ENCODE results near the gene GPSM1. TPM values are rescaled to one million over a fixed set of nuclear protein-coding genes. Genes with fewer than 3 reads are reported as not detected.

Gene GPSM1
- total RNA-seq, 1 experiment from 2014 or later, result 26.9 TPM

- Histone ChIP-seq H3K36me3 (ENCODE audit: low read depth, low read length) (no peaks in the 10 kb centered on the region), H4K20me1 (ENCODE audit: low read length) (no peaks in the 10 kb centered on the region), H3F3A (ENCODE audit: low read length, unreplicated experiment) (no peaks in the 10 kb centered on the region), H3K27me3 (ENCODE audit: low read length) (no peaks in the 10 kb centered on the region), H3K4me1 (ENCODE audit: insufficient read depth, low read length) (peaks cover 9% of the 10 kb centered on the region; the same call in 1 of the 2 replicates), H3K79me2 (ENCODE audit: low read length) (no peaks in the 10 kb centered on the region), H2AFZ (ENCODE audit: low read length) (no peak overlapping the region), H3K4me2 (ENCODE audit: low read length) (no peak overlapping the region), H3K27ac (ENCODE audit: low read length) (no peak overlapping the region), H3K9me2 (replicated peaks; ENCODE audit: low read length) (no peaks in the 10 kb centered on the region), H3K9ac (ENCODE audit: low read length) (no peak overlapping the region), H3K4me3 (ENCODE audit: low read length) (no peak overlapping the region), H3K9me3 (ENCODE audit: low read length) (no peaks in the 10 kb centered on the region)
- no TSS peak for BruUV-seq (replicated peaks)
- ChIA-PET CTCF (no interaction called here), POLR2A (ENCODE audit: unreplicated experiment) (no interaction called here)
- DNase-seq (no peak), ATAC-seq (no peak)
- intact Hi-C loops (cut with micrococcal nuclease), result no loop called here
- TF ChIP-seq EZH2phosphoT487 (IDR thresholded peaks at IDR 0.05; ENCODE audit: borderline replicate concordance, low read length) (no peak), EZH2 (IDR thresholded peaks at IDR 0.05; ENCODE audit: low read length, unreplicated experiment) (no peak), CTCF (conservative IDR thresholded peaks at IDR 0.05; ENCODE audit: low read depth, low read length) (no peak)
Observed at GRCh38 chr9:136364942-136365774, 37.8 kb downstream of the GPSM1 start.

- H3K9me2 ChIP-seq (replicated peaks; ENCODE audit: low read length), result no peaks in the 10 kb centered on the region
- CTCF ChIA-PET, result no interaction called here
- peaks cover 9% of the 10 kb centered on the region; the same call in 1 of the 2 replicates for H3K4me1 ChIP-seq (ENCODE audit: insufficient read depth, low read length)
- TF ChIP-seq EZH2phosphoT487 (IDR thresholded peaks at IDR 0.05; ENCODE audit: borderline replicate concordance, low read length), result no peak
- TF ChIP-seq CTCF (conservative IDR thresholded peaks at IDR 0.05; ENCODE audit: low read depth, low read length), result no peak
- no peak for TF ChIP-seq EZH2 (IDR thresholded peaks at IDR 0.05; ENCODE audit: low read length, unreplicated experiment)
- no peak overlapping the region for H2AFZ ChIP-seq (ENCODE audit: low read length)
- no peaks in the 10 kb centered on the region for H3K79me2 ChIP-seq (ENCODE audit: low read length)
- H3K27ac ChIP-seq (ENCODE audit: low read length), result no peak overlapping the region
- H3K27me3 ChIP-seq (ENCODE audit: low read length), result no peaks in the 10 kb centered on the region
- no peak overlapping the region for H3K4me2 ChIP-seq (ENCODE audit: low read length)
- no peak for ATAC-seq
- no peaks in the 10 kb centered on the region for H4K20me1 ChIP-seq (ENCODE audit: low read length)
- no peaks in the 10 kb centered on the region for H3F3A ChIP-seq (ENCODE audit: low read length, unreplicated experiment)
- no peak overlapping the region for H3K9ac ChIP-seq (ENCODE audit: low read length)
- intact Hi-C loops (cut with micrococcal nuclease), result no loop called here
- H3K4me3 ChIP-seq (ENCODE audit: low read length), result no peak overlapping the region
- no peaks in the 10 kb centered on the region for H3K9me3 ChIP-seq (ENCODE audit: low read length)
- DNase-seq, result no peak
- no peaks in the 10 kb centered on the region for H3K36me3 ChIP-seq (ENCODE audit: low read depth, low read length)
- BruUV-seq (replicated peaks), result no TSS peak
- POLR2A ChIA-PET (ENCODE audit: unreplicated experiment), result no interaction called here
Observed at GRCh38 chr9:136365775-136366222, 38.5 kb downstream of the GPSM1 start.

GRCh38 chr9:136366826-136367225 is 39.5 kb downstream of the GPSM1 start:
- POLR2A ChIA-PET (ENCODE audit: unreplicated experiment), result no interaction called here
- no TSS peak for BruUV-seq (replicated peaks)
- H3K27me3 ChIP-seq (ENCODE audit: low read length), result no peaks in the 10 kb centered on the region

More at GRCh38 chr9:136366826-136367225, 39.5 kb downstream of the GPSM1 start:
- intact Hi-C loops (cut with micrococcal nuclease), result no loop called here
- no peaks in the 10 kb centered on the region for H3K79me2 ChIP-seq (ENCODE audit: low read length)
- no peaks in the 10 kb centered on the region for H3F3A ChIP-seq (ENCODE audit: low read length, unreplicated experiment)
- TF ChIP-seq CTCF (conservative IDR thresholded peaks at IDR 0.05; ENCODE audit: low read depth, low read length) (no peak), EZH2phosphoT487 (IDR thresholded peaks at IDR 0.05; ENCODE audit: borderline replicate concordance, low read length) (no peak), EZH2 (IDR thresholded peaks at IDR 0.05; ENCODE audit: low read length, unreplicated experiment) (no peak)
- DNase-seq (no peak), ATAC-seq (no peak)
- no peak overlapping the region for H3K4me3 ChIP-seq (ENCODE audit: low read length)
- no peaks in the 10 kb centered on the region for H4K20me1 ChIP-seq (ENCODE audit: low read length)
- no peaks in the 10 kb centered on the region for H3K9me2 ChIP-seq (replicated peaks; ENCODE audit: low read length)
- H3K27ac ChIP-seq (ENCODE audit: low read length), result no peak overlapping the region
- H3K4me2 ChIP-seq (ENCODE audit: low read length), result no peak overlapping the region
- H2AFZ ChIP-seq (ENCODE audit: low read length), result no peak overlapping the region
- no peak overlapping the region for H3K9ac ChIP-seq (ENCODE audit: low read length)
- CTCF ChIA-PET, result interaction anchor here (0.7 kb wide), 1 partner anchor 9 kb away, joined by 3 read pairs; no protein-coding TSS in a partner anchor
- no peaks in the 10 kb centered on the region for H3K36me3 ChIP-seq (ENCODE audit: low read depth, low read length)
- H3K4me1 ChIP-seq (ENCODE audit: insufficient read depth, low read length), result peaks cover 9% of the 10 kb centered on the region; the same call in 1 of the 2 replicates
- H3K9me3 ChIP-seq (ENCODE audit: low read length), result no peaks in the 10 kb centered on the region

Measured in PC-3 (cell line).